ENCODE results near the gene AQP2.

The AQP2 gene

DNA sequence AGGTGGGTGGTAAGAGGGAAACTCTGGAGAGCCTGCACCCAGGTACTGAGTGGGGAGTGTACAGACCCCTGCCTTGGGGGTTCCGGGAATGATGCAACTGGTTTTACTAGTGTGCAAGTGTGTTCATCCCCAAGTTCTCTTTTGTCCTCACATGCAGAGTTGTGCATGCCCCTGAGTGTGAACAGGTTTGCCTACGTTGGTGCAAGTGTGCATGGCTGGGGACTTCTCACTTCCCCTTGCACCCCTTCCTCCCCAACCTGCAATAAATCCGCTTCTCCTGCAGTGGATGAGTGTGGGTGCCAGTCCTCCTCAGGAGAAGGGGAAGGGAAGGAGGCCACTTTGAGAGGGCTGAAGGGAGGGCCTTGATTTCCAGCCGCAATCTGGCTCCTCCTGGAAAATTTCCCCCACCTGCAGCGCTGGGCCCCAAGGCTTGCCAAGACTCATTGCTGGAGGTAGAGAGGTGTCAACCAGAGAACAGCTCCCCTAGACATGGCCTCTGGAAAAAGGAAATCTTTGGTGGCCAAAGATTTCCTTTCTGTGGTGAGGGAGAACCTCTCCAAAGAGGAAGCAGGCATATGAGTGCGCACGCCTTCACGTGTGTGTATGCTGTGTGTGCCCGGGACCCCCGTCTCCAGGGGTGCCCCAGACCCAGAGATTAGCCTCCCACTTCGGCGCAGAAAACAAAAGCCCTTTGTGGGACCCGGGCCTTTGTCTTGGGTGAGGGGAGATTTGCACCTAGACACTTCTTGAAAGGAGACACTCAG is 5.5 kb downstream of the AQP2 start:
- DNase-seq (ENCODE audit: low spot score), result no peak

DNA sequence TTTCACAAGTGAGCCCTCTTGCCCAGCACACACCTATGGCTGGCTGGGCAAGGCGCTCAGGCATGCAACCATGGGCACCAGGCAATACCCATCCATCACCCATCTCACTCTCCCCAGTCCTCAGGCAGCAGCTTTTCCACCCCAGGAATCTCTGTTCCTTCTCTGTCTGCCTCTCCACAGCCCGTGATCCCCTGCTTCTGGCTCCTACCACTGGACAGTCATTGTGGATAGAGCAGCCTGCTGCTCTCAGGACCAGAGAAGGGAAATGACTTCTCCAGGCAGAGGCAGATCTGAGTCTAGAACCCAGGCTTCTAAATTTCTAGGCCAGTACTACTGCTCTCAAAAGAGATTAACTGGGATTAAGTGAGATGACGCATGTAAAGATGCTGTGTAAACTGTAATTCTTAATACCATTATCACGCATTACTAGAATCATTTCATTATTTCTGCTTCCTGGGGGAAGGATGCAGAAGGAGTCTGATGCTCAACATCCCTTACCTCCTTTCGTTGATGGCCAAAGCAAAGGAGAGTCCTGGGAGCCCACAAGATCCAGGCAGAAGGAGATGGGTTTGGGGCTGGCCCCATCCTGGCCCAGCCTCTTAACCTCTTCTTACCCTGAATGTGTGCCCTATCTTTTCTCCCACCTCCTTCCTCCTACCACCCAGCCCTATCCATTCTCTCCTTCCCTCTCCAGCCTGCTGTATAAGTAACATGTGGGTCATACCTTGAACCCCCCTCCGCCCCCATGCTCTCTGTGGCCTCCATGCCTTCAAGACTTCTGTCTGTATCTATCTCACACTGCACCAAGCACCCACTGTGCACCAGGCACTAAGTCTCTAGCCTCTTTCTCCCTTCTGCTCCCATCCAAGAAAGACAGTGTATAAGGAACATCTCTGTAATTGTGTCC is 6.4 kb downstream of the AQP2 start:
- DNase-seq (ENCODE audit: low spot score), result no peak

DNA sequence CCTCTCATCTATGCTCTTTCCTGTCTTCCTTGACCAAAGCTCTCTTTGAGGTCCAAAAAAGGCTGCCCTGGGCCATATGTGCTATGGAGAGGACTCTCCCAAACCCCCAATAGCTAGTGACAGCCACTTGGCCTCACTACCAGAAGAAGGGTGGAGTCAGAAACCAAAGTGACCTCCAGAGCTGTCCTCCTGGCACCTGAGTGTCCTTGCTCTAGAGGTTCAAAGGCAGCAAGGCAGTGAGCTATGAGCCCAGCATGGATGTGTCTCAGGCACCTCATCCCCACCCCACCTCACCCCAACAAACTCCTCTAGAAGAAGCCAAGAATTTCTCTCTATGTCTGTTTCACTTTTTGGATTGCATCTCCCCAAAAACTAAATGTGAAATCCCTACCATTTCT is 7.0 kb downstream of the AQP2 start:
- DNase-seq (ENCODE audit: low spot score), result no peak

DNA sequence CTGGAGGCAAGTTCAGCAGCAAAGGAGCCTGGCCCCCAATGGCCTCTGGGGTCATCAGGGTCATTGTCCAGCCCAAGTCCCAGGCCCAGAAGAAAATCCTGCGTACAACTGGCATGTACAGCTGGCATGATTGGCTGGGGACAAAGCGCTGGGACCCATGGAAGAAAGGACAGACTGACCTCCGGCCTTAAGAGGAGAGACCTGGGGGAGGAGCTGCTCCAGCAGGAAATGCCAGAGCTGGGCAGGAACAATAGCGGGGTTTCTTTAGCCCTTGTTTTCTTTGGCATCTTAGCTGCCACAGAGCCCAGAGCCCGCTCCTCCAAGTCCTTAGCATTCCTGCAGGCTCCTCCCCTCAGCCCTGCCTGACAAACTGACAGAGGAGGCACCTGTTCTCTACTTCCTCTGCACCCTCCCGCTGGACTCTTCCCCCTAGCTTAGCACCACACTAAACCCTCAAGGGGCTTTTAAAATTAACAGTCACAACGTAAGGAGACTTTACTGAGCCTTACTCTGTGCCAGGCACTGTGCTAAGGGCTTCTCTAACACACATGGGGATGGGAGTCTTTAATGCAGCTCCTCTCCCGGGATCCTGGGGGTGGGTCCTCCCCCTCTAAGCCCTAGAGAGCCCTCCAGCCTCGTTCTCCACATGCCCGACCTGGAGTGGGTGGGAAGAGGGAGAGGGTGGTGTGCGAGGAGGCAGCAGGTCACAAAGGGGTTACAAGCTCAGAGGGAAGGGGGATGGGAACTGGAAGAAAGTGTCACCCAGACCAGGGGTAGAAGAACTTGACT is 9.3 kb downstream of the AQP2 start:
- peak; percentile 63 for DNase-seq (ENCODE audit: low spot score)

DNA sequence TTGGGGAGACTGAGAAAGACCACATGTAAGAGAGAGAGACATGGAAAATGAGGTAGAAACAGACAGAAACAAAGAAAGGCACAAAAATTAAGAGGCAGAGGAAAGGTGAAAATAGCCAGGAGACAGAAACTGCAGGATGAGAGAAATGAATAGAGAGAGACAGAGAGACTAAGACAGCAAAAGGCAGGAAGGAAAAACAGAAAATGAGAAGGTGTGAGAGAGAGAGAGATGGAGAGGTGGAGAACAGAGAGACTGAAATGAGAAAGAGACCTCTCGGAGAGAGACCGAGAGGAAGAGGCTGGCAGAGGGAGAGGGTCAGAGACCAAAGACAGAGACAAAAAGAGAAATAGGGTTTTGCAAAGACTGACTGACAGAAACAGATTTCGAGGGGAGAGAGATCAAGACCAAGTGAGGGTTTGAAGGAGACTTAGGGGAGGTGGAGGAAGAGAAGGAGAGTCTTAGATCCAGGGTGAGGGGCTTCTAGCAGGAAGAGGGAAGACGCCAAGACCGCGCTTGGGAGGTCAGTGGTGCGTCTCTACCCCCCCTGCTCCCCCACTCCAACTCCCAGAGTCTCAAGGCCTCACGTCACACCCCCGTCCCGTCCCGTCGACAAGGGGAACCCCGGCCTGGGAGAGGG is 10.1 kb downstream of the AQP2 start:
- no peak for DNase-seq (ENCODE audit: low spot score)

DNA sequence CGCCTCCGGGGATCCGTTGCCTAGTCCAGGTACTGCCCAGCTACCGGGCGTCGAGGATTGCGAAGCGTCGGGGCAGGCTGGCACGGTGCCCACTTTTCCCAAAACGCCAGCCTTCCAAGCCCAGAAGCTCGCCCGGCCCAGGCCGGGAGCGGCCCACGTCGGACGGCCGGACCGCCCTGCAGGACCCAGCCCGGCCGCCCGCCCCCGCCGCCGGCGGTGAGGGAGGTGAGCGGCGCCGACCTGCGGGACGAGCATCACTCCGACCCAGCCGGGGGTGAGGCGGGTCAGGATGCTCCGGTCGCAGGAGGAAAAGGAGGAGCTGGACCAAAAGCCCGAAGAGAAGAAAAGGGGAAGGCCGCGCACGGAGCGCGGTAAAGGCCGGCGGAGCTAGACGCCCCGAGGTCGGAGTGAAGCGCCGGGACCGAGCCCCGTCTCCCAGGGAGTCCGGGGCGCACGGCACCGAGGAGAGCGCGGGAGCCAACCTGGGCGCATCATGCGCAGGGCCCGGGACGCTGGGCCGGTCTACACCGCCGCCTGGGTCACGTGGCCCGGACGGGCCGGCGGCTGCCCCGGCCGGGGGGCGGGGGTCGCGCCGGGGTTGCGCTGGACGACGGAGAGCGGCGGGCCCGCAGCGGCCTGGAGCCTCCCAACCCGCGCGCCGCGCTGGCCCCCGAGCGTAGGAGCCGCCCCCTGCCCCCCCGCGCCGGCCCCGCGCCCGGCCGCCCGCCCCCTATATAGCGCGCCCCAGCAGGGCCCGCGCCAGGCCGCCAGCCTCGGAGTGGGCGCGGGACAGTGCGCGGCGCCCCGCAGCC is 10.8 kb downstream of the AQP2 start, which contains the start of gene AQP5:
AQP5 (plus strand) TSS at position 762 of the 812 bp plus-strand sequence. CDS start 146 bp downstream, outside the sequence.
- no peak for DNase-seq (ENCODE audit: low spot score)

DNA sequence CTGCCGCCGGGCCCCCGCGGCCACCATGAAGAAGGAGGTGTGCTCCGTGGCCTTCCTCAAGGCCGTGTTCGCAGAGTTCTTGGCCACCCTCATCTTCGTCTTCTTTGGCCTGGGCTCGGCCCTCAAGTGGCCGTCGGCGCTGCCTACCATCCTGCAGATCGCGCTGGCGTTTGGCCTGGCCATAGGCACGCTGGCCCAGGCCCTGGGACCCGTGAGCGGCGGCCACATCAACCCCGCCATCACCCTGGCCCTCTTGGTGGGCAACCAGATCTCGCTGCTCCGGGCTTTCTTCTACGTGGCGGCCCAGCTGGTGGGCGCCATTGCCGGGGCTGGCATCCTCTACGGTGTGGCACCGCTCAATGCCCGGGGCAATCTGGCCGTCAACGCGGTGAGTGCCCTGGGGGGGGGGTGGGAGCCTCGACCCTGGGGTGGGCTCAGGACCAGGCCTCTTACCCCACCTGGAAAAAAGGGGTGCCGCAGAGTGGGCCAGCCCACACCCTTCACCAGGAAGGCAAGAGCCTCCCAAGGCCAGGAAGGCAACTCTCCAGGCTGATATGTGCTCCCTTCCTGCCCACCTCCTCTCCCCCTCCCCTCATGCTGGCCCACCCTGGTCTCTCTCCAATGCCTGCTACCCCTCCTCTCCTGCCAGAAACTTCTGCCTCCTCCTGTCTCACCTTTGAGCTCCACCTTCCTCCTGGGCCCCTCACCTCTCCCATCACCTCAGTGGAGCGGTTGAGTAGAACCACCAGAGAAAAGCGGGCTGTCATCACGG is 11.6 kb downstream of the AQP2 start:
- DNase-seq (ENCODE audit: low spot score), result no peak

DNA sequence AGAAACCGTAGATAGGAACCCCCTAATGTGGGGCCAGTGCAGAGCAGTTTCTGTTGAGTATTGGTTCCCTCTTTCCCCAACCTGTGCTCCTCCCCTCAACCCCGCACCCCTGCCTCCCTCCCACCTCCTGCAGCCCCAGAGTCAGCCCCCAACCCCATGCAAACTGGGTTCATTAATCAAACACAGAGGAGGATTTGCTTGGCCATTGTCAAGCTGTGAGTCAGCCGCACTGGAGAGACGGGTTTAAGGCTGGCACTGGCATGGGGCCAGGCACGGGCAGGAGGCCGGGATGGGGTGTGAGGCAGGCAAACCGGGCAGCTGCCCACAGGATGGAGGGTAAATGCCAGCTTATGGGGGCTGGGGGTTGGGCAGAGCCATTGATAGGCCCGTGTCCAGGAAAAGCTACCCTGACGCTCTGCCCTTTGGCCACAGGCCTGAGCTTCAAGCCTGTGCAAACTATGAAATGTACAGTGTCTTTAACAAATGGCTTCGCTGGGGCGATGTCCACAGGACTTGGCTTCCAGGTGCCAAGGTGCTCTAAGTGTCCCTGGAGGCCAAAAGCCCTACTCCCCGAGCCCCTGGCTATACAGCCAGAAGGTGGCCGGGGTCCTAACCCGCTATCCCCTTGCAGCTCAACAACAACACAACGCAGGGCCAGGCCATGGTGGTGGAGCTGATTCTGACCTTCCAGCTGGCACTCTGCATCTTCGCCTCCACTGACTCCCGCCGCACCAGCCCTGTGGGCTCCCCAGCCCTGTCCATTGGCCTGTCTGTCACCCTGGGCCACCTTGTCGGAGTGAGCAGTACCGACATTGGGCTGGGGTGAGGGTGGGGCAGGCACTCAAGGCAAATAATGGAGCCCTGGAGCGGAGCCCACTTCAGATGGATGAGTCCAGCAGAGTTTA is 12.6 kb downstream of the AQP2 start:
- no peak for DNase-seq (ENCODE audit: low spot score)

DNA sequence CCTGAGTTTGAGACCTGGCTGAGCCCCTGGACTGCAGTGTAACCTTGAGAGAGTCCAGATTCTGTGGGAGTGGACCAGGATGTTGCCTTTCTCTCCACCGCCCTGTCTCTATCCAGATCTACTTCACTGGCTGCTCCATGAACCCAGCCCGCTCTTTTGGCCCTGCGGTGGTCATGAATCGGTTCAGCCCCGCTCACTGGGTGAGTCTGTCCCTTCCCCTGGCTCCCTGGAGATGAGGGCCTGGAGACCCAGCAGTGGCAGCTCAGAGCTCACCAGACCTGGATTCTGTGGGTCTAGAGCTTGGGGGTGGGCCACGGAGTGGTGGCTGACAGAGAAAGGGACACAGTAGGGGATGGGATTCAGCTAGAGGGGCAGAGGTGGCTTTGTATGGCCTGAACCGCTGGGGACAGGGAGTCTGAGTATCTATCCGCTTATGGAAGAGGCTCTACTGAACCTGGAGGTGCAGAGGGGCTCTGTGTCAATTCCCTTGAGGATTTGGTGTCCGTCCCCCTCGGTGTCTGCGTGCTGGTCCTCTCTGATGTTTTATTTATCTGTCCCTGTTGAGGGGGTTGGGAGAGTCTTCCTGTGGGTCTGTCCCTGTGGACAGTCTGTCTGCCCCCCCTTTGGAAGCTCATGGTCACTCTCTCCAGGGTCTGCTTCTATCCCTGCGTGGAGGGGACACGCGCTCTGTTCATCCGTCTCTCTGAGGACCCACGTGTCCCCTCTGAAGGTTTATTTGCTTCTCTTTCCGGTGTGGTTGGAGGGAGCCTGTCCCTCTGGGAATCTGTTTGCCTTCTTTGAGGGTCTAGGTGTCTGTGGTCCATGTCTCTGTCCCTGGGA is 13.7 kb downstream of the AQP2 start:
- no peak for DNase-seq (ENCODE audit: low spot score)

DNA sequence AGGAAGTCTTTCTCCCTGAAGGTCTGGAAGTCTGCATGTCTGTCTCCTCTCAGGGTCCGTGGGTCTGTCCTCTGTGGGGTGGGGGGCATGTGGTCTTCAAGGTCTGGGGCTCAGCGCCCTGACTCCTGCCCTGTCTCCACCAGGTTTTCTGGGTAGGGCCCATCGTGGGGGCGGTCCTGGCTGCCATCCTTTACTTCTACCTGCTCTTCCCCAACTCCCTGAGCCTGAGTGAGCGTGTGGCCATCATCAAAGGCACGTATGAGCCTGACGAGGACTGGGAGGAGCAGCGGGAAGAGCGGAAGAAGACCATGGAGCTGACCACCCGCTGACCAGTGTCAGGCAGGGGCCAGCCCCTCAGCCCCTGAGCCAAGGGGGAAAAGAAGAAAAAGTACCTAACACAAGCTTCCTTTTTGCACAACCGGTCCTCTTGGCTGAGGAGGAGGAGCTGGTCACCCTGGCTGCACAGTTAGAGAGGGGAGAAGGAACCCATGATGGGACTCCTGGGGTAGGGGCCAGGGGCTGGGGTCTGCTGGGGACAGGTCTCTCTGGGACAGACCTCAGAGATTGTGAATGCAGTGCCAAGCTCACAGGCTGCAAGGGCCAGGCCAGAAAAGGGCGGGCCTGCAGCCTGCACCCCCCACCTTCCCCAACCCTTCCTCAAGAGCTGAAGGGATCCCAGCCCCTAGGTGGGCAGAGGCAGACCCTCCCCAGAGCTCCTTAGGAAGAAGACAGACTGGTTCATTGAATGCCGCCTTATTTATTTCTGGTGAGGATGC is 14.5 kb downstream of the AQP2 start:
- no peak for DNase-seq (ENCODE audit: low spot score)

DNA sequence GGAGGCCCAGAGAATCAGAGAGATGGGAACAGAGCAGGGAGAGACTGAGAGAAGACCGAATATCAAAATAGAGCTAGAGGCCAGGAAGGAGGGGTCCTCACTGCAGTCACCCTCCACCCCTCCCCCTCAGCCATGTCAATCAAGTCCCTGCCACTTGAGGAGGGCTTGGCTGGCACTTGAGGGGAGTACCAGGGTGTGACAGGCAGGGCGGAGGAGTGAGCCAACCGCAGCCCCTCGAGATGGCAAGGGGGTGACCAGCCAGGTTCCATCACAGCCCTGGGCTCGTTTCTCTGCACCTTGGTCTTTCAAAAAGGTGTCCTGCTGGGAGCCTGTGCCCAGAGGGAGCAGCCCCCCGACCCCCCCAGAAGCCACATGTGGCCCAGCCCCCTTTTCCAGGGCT is 15.3 kb downstream of the AQP2 start:
- no peak for DNase-seq (ENCODE audit: low spot score)

DNA sequence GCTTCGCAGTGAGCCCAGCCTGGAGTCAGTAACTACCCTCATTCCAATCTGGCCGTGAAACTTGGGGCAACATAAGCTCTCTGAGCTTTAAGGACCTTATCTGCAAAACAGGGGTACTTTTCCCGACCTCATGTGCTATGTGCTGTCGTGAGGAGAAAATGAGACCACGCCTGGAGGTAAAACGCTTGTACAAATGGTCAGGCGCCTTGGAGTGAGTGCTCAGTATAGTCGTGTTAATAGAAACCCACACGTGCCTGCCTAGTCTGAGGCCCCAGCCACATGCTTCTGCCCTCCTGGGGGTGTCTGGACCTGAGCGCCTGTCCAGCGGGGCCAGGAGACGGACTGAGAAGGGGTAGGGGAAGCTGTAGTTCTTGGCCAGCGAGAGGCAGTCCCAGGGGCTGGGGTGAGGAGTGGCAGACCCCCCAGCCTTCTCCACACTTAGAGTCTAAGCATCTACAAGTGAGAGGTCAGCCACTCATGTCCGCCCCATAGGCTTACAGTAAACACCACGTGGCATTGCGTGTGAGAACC is 16.0 kb downstream of the AQP2 start:
- no peak for DNase-seq (ENCODE audit: low spot score)

DNA sequence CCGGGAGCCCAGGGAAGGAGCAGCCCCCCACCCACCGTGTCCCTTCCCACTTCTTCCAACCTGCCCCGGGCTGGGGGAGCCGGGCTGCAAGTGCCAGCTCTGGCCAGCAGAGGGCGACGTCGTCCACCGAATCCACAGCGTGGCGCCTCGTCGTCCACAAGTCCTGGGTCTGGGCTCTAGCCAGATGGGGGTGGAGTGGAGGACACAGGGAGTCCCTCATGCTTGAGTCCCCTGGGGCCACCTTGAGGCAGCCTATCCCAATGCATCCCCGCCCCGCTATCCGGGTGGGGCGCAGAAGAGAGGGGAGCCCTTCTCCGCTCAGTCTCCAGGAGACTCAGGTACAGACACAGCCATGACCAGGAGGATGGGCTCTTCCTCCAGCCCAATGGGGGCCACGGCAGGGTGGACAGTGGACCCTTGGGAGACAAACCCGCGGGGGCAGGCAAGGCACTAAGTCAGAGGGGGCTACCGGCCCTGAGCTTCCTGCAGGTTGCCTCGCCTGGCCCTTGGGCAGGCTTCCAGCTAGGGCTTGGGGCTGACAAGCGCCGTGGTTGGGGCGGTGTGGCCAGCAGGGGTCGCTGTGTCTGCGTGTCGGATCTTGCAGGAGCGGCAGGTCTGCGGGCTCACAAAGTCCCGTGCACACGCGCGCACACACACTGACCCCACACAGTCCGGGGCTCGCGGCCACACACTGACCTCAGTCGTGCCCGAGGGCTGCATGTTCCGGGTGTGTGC is 16.7 kb downstream of the AQP2 start:
- peak; percentile 65 for DNase-seq (ENCODE audit: low spot score)

DNA sequence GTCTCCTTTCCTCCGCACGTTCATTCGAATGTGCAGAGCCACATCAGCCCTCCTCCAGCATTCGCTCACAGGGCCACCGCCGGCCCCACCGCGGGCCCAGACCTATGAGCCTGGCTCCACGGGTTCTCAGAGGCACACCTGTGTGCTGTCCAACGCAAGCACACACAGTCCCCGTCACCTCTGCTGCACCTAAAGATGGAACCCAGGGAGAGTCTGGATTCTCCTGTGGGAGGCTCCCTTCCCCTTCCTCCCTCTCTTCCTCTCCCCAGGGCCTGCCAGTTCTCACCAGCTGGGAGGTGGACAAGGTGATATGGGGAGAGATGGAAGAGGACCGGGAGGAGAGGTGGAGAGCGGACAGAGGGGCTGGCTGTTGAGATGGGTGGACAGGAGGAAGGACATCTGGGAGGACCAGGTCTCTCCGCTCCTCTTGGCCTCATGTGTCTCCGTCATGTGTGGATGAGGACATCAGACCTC is 17.3 kb downstream of the AQP2 start:
- DNase-seq (ENCODE audit: low spot score), result no peak

DNA sequence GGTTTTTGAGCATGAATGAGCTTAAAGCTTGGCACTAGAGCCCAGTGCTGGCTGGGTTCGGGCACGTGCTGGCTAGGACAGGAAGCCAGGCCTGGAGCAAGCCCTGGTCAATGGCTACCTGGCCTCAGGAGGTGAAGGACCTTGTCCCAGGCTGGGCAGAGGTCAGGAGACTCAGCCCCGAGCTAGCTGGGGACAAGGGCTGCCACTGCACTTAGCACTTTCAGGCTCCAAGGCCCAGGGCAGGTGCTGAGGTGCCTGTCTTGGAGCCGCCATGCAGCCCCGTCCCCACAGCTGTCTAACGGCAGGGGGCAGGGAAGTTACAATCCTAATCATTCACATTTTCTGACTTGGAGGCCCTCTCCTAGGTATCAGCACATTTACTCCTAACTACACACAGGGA is 17.9 kb downstream of the AQP2 start:
- no peak for DNase-seq (ENCODE audit: low spot score)

DNA sequence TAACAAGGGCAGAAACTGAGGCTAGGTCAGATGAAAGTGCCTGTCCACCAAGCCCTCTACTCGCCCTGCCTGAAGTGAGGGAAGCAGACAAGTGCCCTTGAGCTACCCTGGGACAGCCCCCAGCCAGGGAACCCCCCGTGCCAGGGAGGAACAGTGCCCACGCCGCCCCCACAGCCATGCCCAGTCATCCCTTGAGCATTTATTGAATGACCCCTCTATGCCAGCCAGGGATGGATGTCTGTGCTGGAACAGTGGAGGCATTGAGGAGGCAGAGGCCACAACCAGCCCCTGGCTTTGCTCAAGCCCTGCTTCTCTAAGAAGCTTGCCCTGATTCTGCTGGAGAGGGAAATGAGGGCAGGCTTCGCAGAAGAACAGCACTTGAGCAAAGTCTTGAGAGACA is 18.5 kb downstream of the AQP2 start:
- no peak for DNase-seq (ENCODE audit: low spot score)
